MM.1S (cell line): ENCODE measurements around the gene ENTPD8.

Source experiments
- DNase-seq: peaks from one replicate; pipeline ENCODE4 v3.0.0-alpha.2; 2015
- H2AFZ ChIP-seq: fragments of 300-600 bp; sonication (generic); 2 replicates; pipeline ENCODE4 v1.6.0; 2016; ENCODE audit warnings: antibody characterized with exemption, low read length
- H3F3A ChIP-seq: fragments of 300-600 bp; sonication (generic); 2 replicates; pipeline ENCODE4 v1.6.1; 2016; ENCODE audit warnings: mild to moderate bottlenecking, antibody characterized with exemption, low read length, moderate library complexity, mixed read lengths; ENCODE audit not compliant: insufficient read depth
- H3K27ac ChIP-seq: fragments of 300-600 bp; sonication (generic); 2 replicates; pipeline ENCODE4 v1.5.1; 2016; ENCODE audit warnings: mild to moderate bottlenecking, low read length
- H3K27me3 ChIP-seq: fragments of 300-600 bp; sonication (generic); replicated peaks from 2 replicates; pipeline ENCODE4 v1.6.0; 2016; ENCODE audit warnings: low read length; ENCODE audit not compliant: insufficient read depth
- H3K36me3 ChIP-seq: fragments of 300-600 bp; sonication (generic); replicated peaks from 2 replicates; pipeline ENCODE4 v1.6.1; 2016; ENCODE audit warnings: mild to moderate bottlenecking, low read length, mixed read lengths; ENCODE audit not compliant: insufficient read depth
- H3K4me1 ChIP-seq: fragments of 300-600 bp; sonication (generic); 2 replicates; pipeline ENCODE4 v1.6.1; 2016; ENCODE audit warnings: low read length, mixed read lengths
- H3K4me2 ChIP-seq: fragments of 300-600 bp; sonication (generic); 2 replicates; pipeline ENCODE4 v1.6.0; 2016; ENCODE audit warnings: low read depth, low read length
- H3K4me3 ChIP-seq: fragments of 300-600 bp; sonication (generic); 2 replicates; pipeline ENCODE4 v1.5.1; 2016; ENCODE audit warnings: low read length, mixed read lengths
- H3K79me2 ChIP-seq: fragments of 300-600 bp; sonication (generic); 2 replicates; pipeline ENCODE4 v1.6.1; 2016; ENCODE audit warnings: mixed run types, low read length, mixed read lengths
- H3K9ac ChIP-seq: fragments of 300-600 bp; sonication (generic); 2 replicates; pipeline ENCODE4 v1.6.1; 2016; ENCODE audit warnings: low read length, mixed read lengths
- H3K9me2 ChIP-seq: fragments of 300-600 bp; sonication (generic); replicated peaks from 2 replicates; pipeline ENCODE4 v1.6.1; 2016; ENCODE audit warnings: mild to moderate bottlenecking, low read length, mixed read lengths; ENCODE audit not compliant: insufficient read depth
- H3K9me3 ChIP-seq: fragments of 300-600 bp; sonication (generic); replicated peaks from 2 replicates; pipeline ENCODE4 v1.6.1; 2016; ENCODE audit warnings: mild to moderate bottlenecking, low read length, mixed read lengths; ENCODE audit not compliant: insufficient read depth
- H4K20me1 ChIP-seq: fragments of 300-600 bp; sonication (generic); 2 replicates; pipeline ENCODE4 v1.6.1; 2016; ENCODE audit warnings: mild to moderate bottlenecking, low read length, moderate library complexity, mixed read lengths; ENCODE audit not compliant: insufficient read depth
- CTCF ChIP-seq: fragments of 300-600 bp; sonication (generic); IDR thresholded peaks from 2 replicates; pipeline ENCODE4 v1.5.1; 2016; ENCODE audit warnings: antibody characterized with exemption, low read length, mixed read lengths
- EZH2 ChIP-seq: fragments of 300-600 bp; sonication (generic); optimal IDR thresholded peaks from 2 replicates; pipeline ENCODE3; 2017; ENCODE audit warnings: low read depth, mild to moderate bottlenecking, antibody characterized with exemption, low read length, mixed read lengths
- EZH2phosphoT487 ChIP-seq: fragments of 300-600 bp; sonication (generic); IDR thresholded peaks from 2 replicates; pipeline ENCODE4 v1.6.1; 2018; ENCODE audit warnings: antibody characterized with exemption, low read length

Gene ENTPD8

GRCh38 chr9:137447722-137448601 lies 6.8 kb upstream of the ENTPD8 start:
- Histone ChIP-seq H4K20me1 (no peaks in the 10 kb centered on the region), H3K9ac (no peak overlapping the region), H3F3A (no peaks in the 10 kb centered on the region), H3K4me3 (no peak overlapping the region), H3K9me2 (no peaks in the 10 kb centered on the region), H3K4me2 (no peak overlapping the region), H2AFZ (no peak overlapping the region), H3K27me3 (peaks cover 21% of the 10 kb centered on the region), H3K4me1 (peaks cover 5% of the 10 kb centered on the region; the same call in 1 of the 2 replicates), H3K9me3 (no peaks in the 10 kb centered on the region), H3K79me2 (no peaks in the 10 kb centered on the region), H3K36me3 (no peaks in the 10 kb centered on the region), H3K27ac (no peak overlapping the region)
- TF ChIP-seq EZH2 (no peak), EZH2phosphoT487 (no peak), CTCF (no peak)
- DNase-seq: no peak

GRCh38 chr9:137446851-137447471 lies 5.8 kb upstream of the ENTPD8 start:
- H3K27me3 ChIP-seq: peaks cover 31% of the 10 kb centered on the region
- DNase-seq: no peak
- H3K4me1 ChIP-seq: peaks cover 5% of the 10 kb centered on the region; the same call in 1 of the 2 replicates
- H3K79me2 ChIP-seq: no peaks in the 10 kb centered on the region
- H3K4me3 ChIP-seq: no peak overlapping the region
- H3F3A ChIP-seq: 0 out of 2 replicates have a peak, but pooled peaks cover 3% of the 10 kb centered on the region
- no peaks in the 10 kb centered on the region for H3K9me2 ChIP-seq
- no peaks in the 10 kb centered on the region for H3K36me3 ChIP-seq
- no peak overlapping the region for H3K27ac ChIP-seq
- no peak overlapping the region for H3K9ac ChIP-seq
- no peaks in the 10 kb centered on the region for H4K20me1 ChIP-seq
- no peaks in the 10 kb centered on the region for H3K9me3 ChIP-seq
- TF ChIP-seq EZH2phosphoT487 (no peak), CTCF (no peak), EZH2 (no peak)
- H3K4me2 ChIP-seq: no peak overlapping the region
- H2AFZ ChIP-seq: no peak overlapping the region

GRCh38 chr9:137445930-137446431 lies 4.8 kb upstream of the ENTPD8 start:
- peaks cover 5% of the 10 kb centered on the region; the same call in 1 of the 2 replicates for H3K4me1 ChIP-seq
- no peaks in the 10 kb centered on the region for H4K20me1 ChIP-seq
- H3K9ac ChIP-seq: no peak overlapping the region
- 0 out of 2 replicates have a peak, but pooled peaks cover 5% of the 10 kb centered on the region for H3F3A ChIP-seq
- DNase-seq: no peak
- 0 out of 2 replicates have a peak overlapping the region, but pooled peaks have one; percentile 15 for H2AFZ ChIP-seq
- no peak overlapping the region for H3K27ac ChIP-seq
- peaks cover 33% of the 10 kb centered on the region for H3K27me3 ChIP-seq
- H3K9me2 ChIP-seq: no peaks in the 10 kb centered on the region
- H3K79me2 ChIP-seq: no peaks in the 10 kb centered on the region
- no peaks in the 10 kb centered on the region for H3K36me3 ChIP-seq
- peak overlapping the region; percentile 33; the same call in 1 of the 2 replicates for H3K4me2 ChIP-seq
- no peaks in the 10 kb centered on the region for H3K9me3 ChIP-seq
- TF ChIP-seq EZH2phosphoT487 (no peak), EZH2 (no peak), CTCF (no peak)
- H3K4me3 ChIP-seq: no peak overlapping the region
